Measurements from ENCODE around the gene RHEX. TPM values are rescaled to one million over a fixed set of nuclear protein-coding genes. Genes with fewer than 3 reads are reported as not detected.
A peak's percentile ranks its signal among the peaks of the same experiment; 100 is the strongest.

RHEX gene
- total RNA-seq, 2 experiments from 2014 or later: not detected

- no peak overlapping the region for H3K27ac Mint-ChIP-seq
Observed at GRCh38 chr1:206065547-206066145, 12.7 kb downstream of the RHEX start.

DNA sequence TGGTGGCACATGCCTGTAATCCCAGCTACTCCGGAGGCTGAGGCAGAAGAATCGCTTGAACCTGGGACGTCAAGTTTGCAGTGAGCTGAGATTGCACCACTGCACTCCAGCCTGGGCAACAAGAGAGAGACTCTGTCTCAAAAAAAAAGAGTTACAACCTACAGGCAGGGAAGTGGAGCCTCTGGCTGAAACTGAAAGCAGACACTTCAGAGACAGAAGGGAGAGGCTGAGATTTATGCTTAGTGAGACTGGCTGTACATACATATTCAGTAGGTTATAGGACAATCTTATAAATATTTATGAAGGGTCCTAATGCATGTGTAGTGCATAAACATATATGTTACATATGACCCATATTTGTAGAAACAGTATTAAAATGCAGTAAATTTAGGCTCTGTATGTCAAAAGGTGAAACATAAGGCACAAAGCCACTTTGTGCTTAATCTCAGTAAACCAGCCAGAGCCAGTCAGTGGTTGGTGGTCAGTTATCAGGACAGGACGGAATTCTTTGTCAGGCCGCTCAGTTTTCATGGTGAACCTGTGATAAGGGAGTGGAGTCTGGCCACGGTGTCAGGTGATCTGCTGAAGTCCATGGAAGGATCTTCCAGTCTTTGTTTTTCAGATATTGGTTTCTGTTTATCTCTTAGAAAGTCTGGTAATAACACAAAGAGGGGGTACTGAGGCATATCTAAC is 13.7 kb downstream of the RHEX start:
- no peak overlapping the region for H3K4me3 Mint-ChIP-seq
- H3K27me3 Mint-ChIP-seq (ENCODE audit: low read depth): peaks cover 7% of the 10 kb centered on the region
- H3K4me1 Mint-ChIP-seq (ENCODE audit: low read depth): peaks cover 16% of the 10 kb centered on the region
- no peaks in the 10 kb centered on the region for H3K36me3 Mint-ChIP-seq (ENCODE audit: low read depth)
- peak; percentile 28 for DNase-seq
- H3K27ac Mint-ChIP-seq: no peak overlapping the region
- CTCF ChIA-PET: interaction anchor here (2.1 kb wide), 1 partner anchor 39 kb away, joined by 6 read pairs; no protein-coding TSS in a partner anchor
- intact Hi-C loops (cut with micrococcal nuclease): loop anchor here (2.0 to 5.0 kb wide), 2 partner anchors 16 to 41 kb away; no protein-coding TSS in a partner anchor
- H3K9me3 Mint-ChIP-seq: peaks cover 1% of the 10 kb centered on the region

More at GRCh38 chr1:206065547-206066145, 12.7 kb downstream of the RHEX start:
- no peaks in the 10 kb centered on the region for H3K36me3 Mint-ChIP-seq (ENCODE audit: low read depth)
- H3K4me3 Mint-ChIP-seq: no peak overlapping the region
- DNase-seq: no peak
- intact Hi-C loops (cut with micrococcal nuclease): loop anchor here (2.0 to 5.0 kb wide), 2 partner anchors 15 to 42 kb away; no protein-coding TSS in a partner anchor
- peaks cover 1% of the 10 kb centered on the region for H3K9me3 Mint-ChIP-seq
- peaks cover 16% of the 10 kb centered on the region for H3K4me1 Mint-ChIP-seq (ENCODE audit: low read depth)
- peaks cover 7% of the 10 kb centered on the region for H3K27me3 Mint-ChIP-seq (ENCODE audit: low read depth)
- CTCF ChIA-PET: interaction anchor here (2.1 kb wide), 1 partner anchor 40 kb away, joined by 6 read pairs; no protein-coding TSS in a partner anchor

- H3K27ac Mint-ChIP-seq: no peak overlapping the region
- H3K36me3 Mint-ChIP-seq (ENCODE audit: low read depth): no peaks in the 10 kb centered on the region
- peaks cover 7% of the 10 kb centered on the region for H3K27me3 Mint-ChIP-seq (ENCODE audit: low read depth)
- H3K4me1 Mint-ChIP-seq (ENCODE audit: low read depth): peaks cover 16% of the 10 kb centered on the region
- H3K9me3 Mint-ChIP-seq: peaks cover 1% of the 10 kb centered on the region
- CTCF ChIA-PET: interaction anchor here (0.6 to 2.1 kb wide), 3 partner anchors 12 to 38 kb away, joined by 3 to 6 read pairs (median 5); no protein-coding TSS in a partner anchor
- no peak for DNase-seq
- H3K4me3 Mint-ChIP-seq: no peak overlapping the region
- intact Hi-C loops (cut with micrococcal nuclease): loop anchor here (2.0 to 5.0 kb wide), 2 partner anchors 17 to 40 kb away; no protein-coding TSS in a partner anchor
Observed at GRCh38 chr1:206067486-206068227, 14.7 kb downstream of the RHEX start.

- DNase-seq: no peak
- no peaks in the 10 kb centered on the region for H3K36me3 Mint-ChIP-seq (ENCODE audit: low read depth)
- intact Hi-C loops (cut with micrococcal nuclease): loop anchor here (5.0 kb wide), 1 partner anchor 39 kb away; no protein-coding TSS in a partner anchor
- CTCF ChIA-PET: interaction anchor here (1.5 kb wide), 1 partner anchor 37 kb away, joined by 3 read pairs; no protein-coding TSS in a partner anchor
- H3K27ac Mint-ChIP-seq: no peak overlapping the region
- H3K27me3 Mint-ChIP-seq (ENCODE audit: low read depth): peaks cover 7% of the 10 kb centered on the region
- no peak overlapping the region for H3K4me3 Mint-ChIP-seq
- H3K4me1 Mint-ChIP-seq (ENCODE audit: low read depth): peaks cover 16% of the 10 kb centered on the region
- no peaks in the 10 kb centered on the region for H3K9me3 Mint-ChIP-seq
Observed at GRCh38 chr1:206068314-206068713, 15.3 kb downstream of the RHEX start.

- Mint-ChIP-seq H3K27ac (no peak overlapping the region), H3K27me3 (ENCODE audit: low read depth) (peaks cover 7% of the 10 kb centered on the region), H3K9me3 (no peaks in the 10 kb centered on the region), H3K4me3 (no peak overlapping the region), H3K36me3 (ENCODE audit: low read depth) (no peaks in the 10 kb centered on the region), H3K4me1 (ENCODE audit: low read depth) (peaks cover 16% of the 10 kb centered on the region)
- DNase-seq: no peak
- intact Hi-C loops (cut with micrococcal nuclease): no loop called here
- CTCF ChIA-PET: interaction anchor here (1.3 kb wide), 1 partner anchor 36 kb away, joined by 4 read pairs; no protein-coding TSS in a partner anchor
Observed at GRCh38 chr1:206070627-206071304, 17.8 kb downstream of the RHEX start.

DNA sequence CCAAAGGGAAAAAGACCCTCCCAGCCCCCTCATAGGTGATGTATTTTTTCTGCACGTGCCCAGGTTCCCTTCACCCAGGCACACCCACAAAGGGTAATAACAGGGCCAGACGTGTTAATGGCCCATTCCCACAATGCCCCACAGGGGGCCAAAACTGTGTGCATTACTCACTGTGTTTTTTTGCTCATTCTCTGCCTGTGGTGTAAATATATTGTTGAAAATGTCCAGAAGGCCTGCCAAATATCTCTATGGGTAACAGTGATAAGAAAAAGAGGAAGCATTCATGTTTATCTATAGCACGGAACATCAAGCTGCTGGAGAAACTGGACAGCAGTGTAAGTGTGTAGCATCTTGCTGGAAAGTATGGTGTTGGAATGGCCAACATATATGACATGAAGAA is 21.9 kb downstream of the RHEX start:
- H3K9me3 Mint-ChIP-seq: no peaks in the 10 kb centered on the region
- no peaks in the 10 kb centered on the region for H3K27me3 Mint-ChIP-seq (ENCODE audit: low read depth)
- no peak for DNase-seq
- H3K4me3 Mint-ChIP-seq: no peak overlapping the region
- H3K4me1 Mint-ChIP-seq (ENCODE audit: low read depth): peaks cover 3% of the 10 kb centered on the region
- H3K36me3 Mint-ChIP-seq (ENCODE audit: low read depth): no peaks in the 10 kb centered on the region
- intact Hi-C loops (cut with micrococcal nuclease): no loop called here
- CTCF ChIA-PET: interaction anchor here (1.0 kb wide), 1 partner anchor 32 kb away, joined by 3 read pairs; no protein-coding TSS in a partner anchor
- H3K27ac Mint-ChIP-seq: no peak overlapping the region

GRCh38 chr1:206075786-206076755 is 23.1 kb downstream of the RHEX start:
- Mint-ChIP-seq H3K27me3 (ENCODE audit: low read depth) (no peaks in the 10 kb centered on the region), H3K36me3 (ENCODE audit: low read depth) (no peaks in the 10 kb centered on the region), H3K9me3 (no peaks in the 10 kb centered on the region), H3K4me1 (ENCODE audit: low read depth) (peaks cover 15% of the 10 kb centered on the region), H3K4me3 (no peak overlapping the region), H3K27ac (no peak overlapping the region)
- DNase-seq: no peak
- intact Hi-C loops (cut with micrococcal nuclease): no loop called here
- CTCF ChIA-PET: interaction anchor here (1.0 kb wide), 2 partner anchors 30 to 46 kb away, joined by 3 read pairs; no protein-coding TSS in a partner anchor

DNA sequence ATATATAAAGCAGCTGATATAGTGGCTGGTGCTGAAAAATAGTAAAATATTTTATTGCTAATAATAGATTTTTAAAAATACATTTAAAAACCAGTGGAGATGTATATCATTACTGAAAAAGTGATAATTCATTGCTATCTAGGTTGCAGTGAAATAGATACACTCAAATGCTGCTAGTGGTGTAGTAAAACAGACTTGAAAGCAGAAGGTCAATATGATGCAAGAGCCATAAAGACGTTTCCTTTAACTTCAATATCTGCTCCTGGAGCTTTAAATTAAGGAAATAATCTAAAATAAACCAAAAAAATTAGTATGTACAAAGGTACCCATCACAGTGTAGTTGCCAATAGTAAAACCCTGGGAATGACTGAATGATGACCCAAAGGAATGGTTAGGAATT is 26.2 kb downstream of the RHEX start:
- no peaks in the 10 kb centered on the region for H3K9me3 Mint-ChIP-seq
- intact Hi-C loops (cut with micrococcal nuclease): no loop called here
- H3K27me3 Mint-ChIP-seq (ENCODE audit: low read depth): no peaks in the 10 kb centered on the region
- peaks cover 15% of the 10 kb centered on the region for H3K4me1 Mint-ChIP-seq (ENCODE audit: low read depth)
- no peak overlapping the region for H3K4me3 Mint-ChIP-seq
- H3K36me3 Mint-ChIP-seq (ENCODE audit: low read depth): no peaks in the 10 kb centered on the region
- DNase-seq: no peak
- H3K27ac Mint-ChIP-seq: no peak overlapping the region
- CTCF ChIA-PET: no interaction called here

GRCh38 chr1:206080026-206080820 is 27.2 kb downstream of the RHEX start:
- Mint-ChIP-seq H3K36me3 (ENCODE audit: low read depth) (no peaks in the 10 kb centered on the region), H3K27me3 (ENCODE audit: low read depth) (no peaks in the 10 kb centered on the region), H3K4me1 (ENCODE audit: low read depth) (peaks cover 15% of the 10 kb centered on the region), H3K9me3 (no peaks in the 10 kb centered on the region), H3K27ac (no peak overlapping the region), H3K4me3 (no peak overlapping the region)
- DNase-seq: no peak
- intact Hi-C loops (cut with micrococcal nuclease): no loop called here
- CTCF ChIA-PET: interaction anchor here (0.6 to 2.0 kb wide), 3 partner anchors 49 to 457 kb away, joined by 5 to 8 read pairs (median 5); no protein-coding TSS in a partner anchor

DNA sequence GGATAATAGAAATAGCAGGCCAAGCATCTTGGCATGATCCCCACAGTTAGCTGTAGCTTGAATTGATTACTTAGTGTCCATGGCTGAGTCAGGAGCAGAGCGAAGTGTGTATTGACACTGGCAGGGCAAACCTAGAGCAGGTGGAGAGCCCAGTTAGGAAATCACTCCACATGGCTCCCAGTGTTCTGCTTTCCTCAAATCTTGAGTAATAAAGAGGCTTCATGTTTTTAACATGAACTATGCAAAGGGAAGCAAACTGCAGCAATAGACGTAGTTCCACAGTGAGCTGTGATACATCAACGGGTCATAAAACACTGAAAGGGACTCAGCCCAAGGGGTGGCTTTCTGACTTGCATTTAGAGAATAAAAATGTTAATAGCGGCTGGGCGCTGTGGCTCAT is 28.9 kb downstream of the RHEX start:
- no peaks in the 10 kb centered on the region for H3K36me3 Mint-ChIP-seq (ENCODE audit: low read depth)
- CTCF ChIA-PET: interaction anchor here (2.0 kb wide), 1 partner anchor 51 kb away, joined by 8 read pairs; no protein-coding TSS in a partner anchor
- intact Hi-C loops (cut with micrococcal nuclease): no loop called here

More for the DNA sequence above, 28.9 kb downstream of the RHEX start:
- Mint-ChIP-seq H3K27ac (no peak overlapping the region), H3K4me1 (ENCODE audit: low read depth) (peaks cover 15% of the 10 kb centered on the region), H3K4me3 (no peak overlapping the region), H3K9me3 (no peaks in the 10 kb centered on the region), H3K27me3 (ENCODE audit: low read depth) (no peaks in the 10 kb centered on the region)
- no peak for DNase-seq
